GM21526 (cell line): ENCODE data around the gene MORC4.
"Not testable (repeated sequence)": the region's sequence is repeated elsewhere in the genome, so short reads cannot be mapped to it uniquely, and the experiment has no call there.

Source experiments
- ATAC-seq: cut with Tn5 transposase; IDR thresholded peaks from one replicate; pipeline ENCODE4 v1.9.1; 2021; ENCODE audit warnings: moderate library complexity; ENCODE audit not compliant: unreplicated experiment, low FRiP score

MORC4 gene

DNA sequence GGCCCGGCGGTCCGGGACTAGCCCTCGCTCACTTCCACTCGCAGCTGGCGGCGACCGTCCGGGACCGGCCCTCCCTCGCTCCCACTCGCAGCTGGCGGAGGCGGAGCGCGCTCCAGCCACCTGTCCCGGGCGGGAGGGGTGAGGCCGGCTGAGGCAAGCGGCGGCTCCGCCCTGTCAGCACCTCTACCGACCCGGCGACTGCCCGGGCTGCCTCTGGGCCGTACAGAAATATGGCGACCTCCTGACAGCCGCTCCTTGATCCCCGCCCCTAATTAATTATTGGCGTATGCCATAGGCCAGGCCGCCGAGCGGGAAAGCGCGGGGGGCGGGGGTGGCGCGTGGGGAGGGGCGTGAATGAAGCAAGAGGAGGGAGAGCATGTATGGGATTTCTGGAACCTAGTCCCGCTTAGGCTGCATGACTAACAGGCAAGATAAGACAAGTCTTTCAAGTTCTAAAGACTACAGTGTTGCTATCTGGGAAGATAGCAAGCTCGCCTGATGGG, at the start of gene MORC4:
Gene MORC4, minus strand, starts transcription at position 200 of the 503 bp plus-strand sequence. CDS start 243 bp downstream, outside the sequence.
- peak; percentile 82 for ATAC-seq

DNA sequence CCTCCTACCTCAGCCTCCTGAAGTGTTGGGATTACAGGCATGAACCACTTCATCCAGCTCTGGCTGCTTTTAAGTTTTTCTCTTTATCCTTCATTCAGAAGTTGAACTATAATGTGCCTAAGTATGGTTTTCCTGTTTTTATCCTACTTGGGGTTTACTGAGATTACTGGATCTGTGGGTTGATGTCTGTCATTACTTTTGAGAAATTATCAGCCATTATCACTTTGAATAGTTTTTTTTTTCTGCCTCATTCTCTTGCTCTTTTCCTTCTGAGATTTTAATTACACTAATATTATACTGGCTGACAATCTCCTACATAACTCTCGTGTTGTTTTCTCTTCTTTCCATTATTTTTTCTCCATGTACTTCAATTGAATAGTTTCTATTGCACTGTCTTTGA, 47.6 kb upstream of the MORC4 start:
- no peak for ATAC-seq

DNA sequence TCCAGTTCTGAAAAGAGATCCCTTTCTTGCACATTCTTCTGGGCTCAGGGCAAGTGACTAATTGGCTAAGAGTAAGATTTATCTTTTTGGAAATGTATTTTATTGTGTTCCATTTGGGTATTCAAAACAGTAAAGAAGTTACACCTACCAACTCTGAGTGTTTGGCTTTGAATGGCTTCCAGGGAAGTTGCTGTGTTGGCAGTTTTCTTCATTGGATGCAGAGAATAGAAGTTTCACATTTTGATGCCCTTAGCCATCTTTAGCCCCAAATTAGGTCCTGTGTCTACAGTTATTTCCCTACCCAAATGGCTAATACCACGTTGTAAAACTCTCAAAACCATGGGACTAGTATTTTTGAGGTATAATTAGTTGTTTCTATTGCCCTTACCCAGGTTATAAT, 29.7 kb upstream of the MORC4 start:
- ATAC-seq = no peak

DNA sequence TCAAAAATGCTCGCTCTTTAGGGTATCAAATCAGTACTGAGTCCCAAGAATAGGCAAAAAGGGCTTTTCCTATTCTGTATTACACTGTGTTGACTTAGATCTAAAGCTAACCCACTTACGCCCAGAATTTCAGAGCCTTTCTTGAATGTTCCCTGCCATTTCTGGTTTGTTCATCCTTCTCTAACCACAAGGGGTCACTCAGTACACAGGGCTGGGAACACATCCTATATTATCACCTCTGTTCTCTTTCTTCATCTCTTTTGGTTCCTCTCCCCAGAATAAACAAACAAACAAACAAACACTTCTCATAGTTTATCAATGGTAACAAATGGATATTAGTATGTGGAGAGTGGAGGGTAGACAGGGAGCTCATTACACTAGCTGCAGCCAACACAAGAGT, 25.5 kb upstream of the MORC4 start:
- ATAC-seq = no peak

DNA sequence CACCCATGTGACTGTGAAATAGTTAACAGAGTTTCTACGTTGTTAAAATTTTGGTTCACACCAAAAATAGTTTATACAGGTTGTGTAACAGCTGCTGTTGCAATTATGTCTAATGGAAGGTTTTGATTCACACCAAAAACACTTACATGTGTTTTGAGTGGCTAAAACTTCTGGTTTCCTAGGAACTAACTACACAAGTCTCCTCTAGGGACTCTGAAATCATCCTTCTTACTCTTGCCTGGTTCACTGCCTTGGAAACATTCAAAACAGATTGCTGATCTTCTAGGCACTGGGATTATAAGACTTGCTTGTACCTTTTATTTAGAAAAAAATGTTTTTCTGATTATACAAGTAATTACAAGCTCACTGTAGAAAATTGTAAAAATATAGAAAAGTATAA, 14.9 kb upstream of the MORC4 start:
- no peak for ATAC-seq

DNA sequence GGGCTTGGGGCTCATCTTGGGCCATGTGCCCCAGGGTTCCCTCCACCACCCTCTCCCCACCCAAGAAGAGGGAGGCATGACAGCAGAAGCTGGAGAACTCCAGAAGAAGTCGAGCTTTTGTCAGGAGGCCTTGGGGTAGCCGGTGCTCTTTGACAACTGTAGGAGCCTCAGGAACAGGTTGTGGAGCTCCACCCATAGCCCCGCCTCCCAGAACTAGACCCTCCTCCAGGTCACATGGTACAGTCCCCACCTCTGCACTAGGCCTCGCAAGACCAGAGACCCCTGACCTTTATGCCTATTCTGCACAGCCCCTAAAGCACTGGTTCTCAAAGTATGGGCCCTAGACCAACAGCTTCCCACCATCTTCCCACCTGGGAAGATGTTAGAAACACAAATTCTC, 8.0 kb upstream of the MORC4 start:
- no peak for ATAC-seq

DNA sequence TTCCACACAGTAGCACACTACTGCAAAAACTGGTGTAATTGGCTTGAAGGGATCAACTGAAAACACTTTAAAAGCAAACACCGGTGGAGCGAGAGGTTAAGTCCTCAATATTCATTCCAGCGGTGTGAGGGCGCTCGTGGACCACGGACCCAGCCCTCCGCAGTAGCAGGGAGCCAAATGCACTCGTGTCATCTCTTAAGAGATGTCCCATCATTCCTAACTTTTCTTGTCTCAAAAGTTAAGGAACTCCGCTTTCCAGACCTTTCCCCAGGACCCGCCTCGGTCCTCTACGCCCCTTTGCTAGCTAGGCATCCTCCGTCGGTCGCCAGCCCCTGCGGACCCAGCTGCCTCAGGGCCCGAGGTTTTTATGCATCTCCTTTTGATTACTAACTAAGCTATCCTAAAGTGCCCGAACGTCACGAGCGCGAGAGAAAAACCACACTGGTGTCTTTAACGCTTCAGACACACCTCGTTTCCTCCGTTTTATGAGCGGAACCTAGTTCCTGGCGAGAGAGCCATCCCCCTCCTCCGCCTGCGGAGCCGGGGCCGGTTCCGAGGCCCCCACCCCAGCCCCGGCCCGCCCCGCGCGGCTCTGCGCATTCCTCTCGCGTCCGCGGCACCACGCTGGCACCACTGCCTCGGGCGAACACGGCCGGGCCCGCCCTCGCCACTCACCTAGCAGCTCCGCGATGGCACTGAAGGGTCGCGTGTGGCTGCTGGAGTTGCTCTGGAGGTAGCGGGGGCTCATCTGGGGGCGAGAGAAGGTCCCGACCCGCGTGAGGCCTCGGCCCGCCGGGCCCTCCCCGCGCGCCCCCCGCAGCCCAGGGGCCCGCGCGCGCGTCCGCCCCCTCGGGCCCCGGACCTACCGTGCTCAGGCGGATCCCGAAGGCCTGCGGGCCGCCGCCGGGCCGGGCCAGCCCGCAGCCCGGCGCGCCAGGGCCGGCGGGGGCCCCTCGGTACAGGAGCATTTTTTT, 723 bp downstream of the MORC4 start:
- ATAC-seq = peak; percentile 44

DNA sequence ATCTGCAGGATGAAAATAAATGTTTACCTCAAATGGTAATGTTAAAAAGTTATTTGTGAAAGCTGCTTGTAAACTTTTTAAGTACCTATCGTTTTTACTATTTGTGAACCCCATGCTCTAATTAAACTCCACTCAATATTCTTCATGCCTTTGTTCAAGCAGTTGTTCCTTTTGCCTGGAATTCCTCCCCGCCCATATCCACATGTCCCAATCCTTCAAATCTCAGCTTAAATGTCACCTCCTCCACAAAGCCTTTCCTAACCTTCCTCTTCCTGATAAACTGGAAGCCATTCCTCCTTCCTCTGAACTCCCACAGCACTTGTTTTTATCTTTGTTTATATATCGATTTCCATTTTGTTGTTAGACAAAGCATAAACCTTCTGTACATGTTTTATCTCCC, 2.4 kb downstream of the MORC4 start:
- ATAC-seq = no peak

DNA sequence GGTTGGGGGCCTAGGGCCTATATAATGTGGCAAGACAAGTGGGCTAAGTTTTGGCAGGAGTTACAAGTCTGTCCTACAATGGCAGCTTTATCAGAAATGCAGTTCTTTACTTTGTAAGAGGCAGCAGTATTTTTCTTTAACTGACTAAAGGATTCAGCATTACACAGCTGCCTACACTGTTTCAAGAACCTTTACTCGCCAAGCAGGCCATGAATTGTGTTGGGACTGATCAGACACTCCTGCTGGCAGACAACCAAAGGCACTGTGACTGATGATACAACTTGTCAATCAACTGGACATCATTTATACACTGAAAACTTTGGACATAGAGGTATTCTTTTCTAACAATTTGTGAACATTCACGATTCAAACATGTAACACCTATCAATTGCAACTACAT, 4.3 kb downstream of the MORC4 start:
- no peak for ATAC-seq

DNA sequence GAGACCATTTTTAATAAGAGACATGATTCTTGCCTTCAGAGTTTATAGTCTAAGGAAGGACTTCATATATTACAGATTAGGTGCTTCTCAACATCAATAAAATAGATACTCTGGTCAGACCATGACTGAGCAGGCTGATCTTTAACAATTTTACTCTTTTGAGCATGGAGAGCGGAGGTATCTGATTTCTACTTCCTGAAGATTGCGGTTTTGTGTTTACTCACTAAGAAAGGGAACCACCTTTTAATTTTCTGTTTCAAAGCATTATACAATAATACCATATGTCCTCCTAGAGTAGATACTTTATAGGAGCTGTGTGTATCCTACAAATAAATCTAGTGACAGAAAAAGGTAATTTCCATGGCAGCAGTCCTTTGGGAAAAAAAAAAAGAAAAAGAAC, 12.5 kb downstream of the MORC4 start:
- ATAC-seq = no peak

DNA sequence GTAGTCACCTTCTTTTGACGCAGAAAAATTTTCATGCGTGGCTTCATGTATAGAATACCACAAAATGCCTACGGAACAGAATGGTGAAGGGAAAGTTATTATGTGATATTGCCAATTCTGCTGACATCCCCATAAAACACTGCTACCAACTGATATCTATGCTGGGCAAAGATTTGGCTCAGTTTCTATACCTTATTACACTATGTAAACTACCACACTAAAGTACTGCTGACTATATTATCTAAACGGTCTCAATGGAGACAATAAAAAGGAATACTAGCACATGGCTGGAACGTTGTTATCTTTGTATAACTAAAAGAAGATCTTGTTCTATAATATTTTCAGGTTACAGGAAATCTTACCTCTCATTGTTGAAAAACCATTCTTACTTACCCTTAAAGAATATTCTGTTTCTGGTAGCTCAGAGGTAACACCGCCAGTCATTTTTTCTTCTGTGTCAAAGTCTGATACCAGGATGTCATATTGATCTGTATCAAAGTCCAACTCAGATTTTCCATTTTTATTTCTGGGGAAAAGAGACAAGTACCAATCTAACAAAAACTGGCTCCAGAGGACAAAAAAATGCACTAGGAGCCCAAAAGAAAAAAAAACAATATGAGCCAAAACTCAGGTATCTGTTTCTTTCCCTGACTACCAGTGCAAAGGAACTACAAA, 18.9 kb downstream of the MORC4 start:
- ATAC-seq = no peak

DNA sequence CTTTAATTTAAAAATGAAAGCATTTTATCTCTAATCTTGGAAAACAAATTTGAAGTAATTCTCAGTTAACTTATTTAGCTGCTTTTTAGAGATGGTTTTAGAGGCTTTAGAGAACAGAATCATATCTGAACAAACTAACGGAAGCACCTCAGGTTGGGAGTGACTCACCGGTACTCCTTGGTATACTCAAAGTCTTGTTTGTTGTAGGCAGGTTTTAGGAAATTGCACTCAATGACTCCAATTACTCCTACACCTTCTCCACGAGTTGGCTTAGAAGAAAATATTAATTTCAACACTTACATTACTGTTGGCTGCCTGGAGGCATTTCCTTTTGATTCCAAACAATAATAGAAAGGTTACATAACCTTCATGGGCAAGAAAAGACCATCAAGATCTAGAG, 23.6 kb downstream of the MORC4 start:
- ATAC-seq = no peak

DNA sequence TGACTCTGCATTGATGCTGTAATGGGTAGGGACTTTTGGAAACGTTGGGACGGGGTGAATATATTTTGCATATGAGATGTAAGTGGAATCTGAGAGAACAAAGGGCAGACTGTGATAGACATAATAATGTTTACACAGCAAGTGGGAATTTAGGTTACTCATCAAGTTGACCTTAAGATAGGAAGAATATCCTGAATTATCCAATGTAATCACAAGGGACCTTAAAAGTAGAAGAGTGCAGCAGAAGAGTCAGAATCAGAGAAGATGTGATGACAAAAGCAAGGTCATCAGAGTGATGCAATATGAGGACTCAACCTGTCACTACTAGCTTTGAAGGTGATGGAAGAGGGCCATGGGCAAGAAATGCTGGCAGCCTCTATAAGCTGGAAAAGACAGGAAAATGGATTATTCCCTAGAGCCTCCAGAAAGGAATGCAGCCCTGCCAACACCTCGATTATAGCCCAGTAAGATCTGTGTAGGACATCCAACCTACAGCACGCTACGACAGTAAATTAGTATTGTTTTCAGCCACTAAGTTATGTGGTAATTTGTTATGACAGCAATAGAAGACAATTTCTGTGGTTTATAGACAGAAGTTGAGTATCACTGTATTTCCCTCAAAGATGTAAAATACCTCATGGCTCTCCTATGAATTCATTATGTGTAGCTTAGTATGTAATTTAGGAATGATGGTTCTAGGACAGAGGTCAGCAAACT, 26.4 kb downstream of the MORC4 start:
- no peak for ATAC-seq

DNA sequence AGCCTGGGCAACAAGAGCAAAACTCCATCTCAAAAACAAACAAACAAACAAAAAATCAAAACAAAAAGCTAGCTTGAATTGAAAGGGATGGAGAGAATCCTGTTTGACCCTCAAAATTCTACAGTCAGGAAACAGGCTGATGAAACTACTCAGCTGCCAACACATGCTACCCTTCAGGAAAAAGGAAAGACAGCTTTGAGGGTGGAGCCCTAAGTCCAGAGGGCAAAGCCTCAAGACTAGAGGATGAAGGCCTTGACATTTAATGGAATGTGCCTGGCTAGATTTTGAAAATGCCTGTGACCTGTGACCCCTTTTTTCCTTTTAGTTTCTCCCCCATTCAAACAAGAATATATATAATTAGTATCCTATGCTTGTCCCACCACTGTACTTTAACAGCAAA, 27.1 kb downstream of the MORC4 start:
- no peak for ATAC-seq

DNA sequence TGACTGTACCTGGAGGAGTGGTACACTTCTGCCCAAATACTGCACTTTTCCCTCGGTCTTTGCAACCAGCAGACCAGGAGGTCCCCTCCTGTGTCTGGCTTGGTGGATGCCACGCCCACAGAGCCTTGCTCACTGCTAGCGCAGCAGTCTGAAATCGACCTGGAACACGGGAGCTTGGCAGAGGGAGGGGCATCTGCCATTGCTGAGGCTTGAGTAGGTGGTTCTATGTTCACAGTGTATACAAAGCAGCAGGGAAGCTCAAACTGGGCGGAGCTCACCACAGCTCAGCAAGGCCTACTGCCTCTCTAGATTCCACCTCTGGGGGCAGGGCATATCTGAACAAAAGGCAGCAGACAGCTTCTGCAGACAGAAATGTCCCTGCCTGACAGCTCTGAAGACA, 33.5 kb downstream of the MORC4 start:
- ATAC-seq = not testable (repeated sequence)

DNA sequence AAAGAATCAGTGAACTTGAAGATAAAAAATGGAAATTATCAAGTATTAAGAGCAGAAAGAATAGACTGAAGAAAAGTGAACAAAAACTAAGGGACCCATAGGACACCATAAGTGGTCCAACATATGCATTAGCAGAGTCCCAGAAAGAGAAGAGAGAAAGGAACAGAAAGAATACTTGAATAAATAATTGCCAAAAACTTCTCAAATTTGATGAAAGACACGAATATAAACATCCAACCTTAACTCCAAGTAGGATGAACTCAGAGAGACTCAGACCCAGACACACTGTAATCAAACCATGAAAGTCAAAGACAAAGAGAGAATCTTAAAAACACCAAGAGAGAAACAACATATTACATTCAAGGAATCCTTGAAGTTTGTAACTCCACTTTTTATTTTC, 35.7 kb downstream of the MORC4 start:
- no peak for ATAC-seq

DNA sequence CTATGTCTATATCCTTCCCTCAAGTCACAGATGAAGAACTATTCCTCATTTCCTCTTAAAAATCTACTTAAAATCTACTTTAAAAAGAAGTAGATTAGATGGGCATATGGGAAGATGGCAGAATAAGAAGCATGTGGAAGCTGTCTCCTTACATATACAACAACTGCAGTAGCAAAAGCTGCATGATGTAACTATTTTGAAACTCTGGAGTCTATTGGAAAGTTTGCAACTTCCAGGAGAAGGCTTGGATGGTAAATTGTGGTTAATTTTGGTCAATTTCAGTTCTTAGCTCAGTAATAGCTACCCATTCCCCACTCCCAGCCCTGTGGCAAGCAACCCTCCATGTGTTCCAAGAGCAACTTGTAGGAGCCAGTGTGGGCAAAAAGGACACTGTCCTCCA, 36.9 kb downstream of the MORC4 start:
- ATAC-seq = no peak

DNA sequence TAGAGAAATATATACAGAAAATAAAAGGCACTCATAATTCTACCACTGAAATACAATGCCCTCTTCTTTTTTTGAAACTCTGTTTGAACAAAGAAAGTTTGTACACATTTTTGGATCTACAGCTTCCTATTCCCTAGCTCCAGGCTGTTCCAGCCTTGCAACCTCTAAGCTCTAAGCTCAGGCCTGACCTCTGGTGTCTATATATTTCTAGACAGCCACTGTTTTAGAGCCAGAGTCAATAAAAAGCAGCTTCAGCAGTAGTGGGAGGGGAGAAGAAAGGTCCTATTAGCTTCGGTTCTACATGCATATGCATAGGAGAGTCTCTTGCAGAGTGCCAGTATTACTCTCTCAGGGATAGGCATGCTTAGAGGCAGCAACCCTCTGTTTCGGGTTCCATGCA, 40.1 kb downstream of the MORC4 start:
- ATAC-seq = no peak

DNA sequence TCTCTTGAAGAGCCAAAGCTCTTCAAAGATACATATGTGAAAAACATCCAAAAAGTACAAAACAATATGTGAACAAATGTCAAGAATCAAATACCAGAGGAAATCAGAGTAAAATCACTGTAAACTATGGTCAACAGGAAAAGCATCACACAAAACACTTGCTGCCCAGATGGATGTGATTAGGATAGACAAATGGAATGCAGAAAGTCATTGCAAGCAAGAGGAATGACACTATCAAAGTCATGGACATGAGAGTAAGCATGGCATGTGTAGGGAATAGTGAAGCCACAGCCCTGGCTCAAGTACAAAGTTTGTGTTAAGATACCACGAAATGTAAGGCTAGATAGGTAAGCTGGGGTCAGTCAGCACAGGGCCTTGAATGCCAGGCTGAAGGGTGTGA, 42.2 kb downstream of the MORC4 start:
- ATAC-seq = no peak

DNA sequence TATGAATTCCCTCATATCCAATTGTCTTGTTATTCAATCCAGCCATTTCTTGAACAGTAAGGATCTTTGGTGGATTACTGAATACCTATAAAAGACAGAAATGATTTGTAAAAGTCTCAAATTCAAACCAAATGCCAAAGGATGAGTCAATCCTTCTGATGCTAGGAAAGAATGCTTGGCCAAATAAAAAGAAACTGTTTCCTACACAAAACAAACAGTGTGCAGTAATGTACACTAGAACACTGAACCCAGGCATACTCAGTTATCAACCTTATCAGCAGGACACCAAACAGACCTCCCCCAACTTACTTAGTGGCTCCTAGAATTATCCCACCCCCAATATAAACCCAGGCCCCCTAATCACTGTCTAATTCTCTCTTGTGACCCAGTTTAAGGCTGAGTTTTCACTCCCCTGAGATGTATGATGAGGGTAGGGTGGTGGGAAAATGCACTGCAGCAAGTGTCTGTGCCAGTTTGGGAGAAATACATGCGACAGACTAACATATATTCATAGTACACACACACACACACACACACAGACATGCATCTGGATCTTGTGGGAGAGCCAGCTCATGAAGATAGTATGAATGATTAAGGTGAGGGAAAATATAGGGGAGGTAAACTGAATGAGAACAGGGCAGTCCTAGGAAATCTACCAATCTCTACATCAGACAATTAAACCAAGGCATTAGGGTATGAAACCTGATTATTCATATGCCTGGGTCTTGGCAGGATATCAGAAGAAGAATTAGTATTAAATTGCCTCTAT, 44.8 kb downstream of the MORC4 start:
- no peak for ATAC-seq
